A549 (cell line): Measurements from ENCODE around the gene ZMYND8. TPM values are rescaled to one million over a fixed set of nuclear protein-coding genes. Genes with fewer than 3 reads are reported as not detected.

Source experiments
- ATAC-seq, 2 experiments: fragments of 200-7000 bp in 1 of 2; fragments of >200 bp in 1 of 2; cut with Nextera tagmentation in 1 of 2; cut with Tn5 transposase in 1 of 2; 3 replicates each; pipeline versions ENCODE4 v1.8.0 to v1.9.1; 2018 to 2020; ENCODE audit warnings: mild to moderate bottlenecking in 1 of 2, moderate library complexity in 1 of 2
- CTCF ChIA-PET: fragments of 300-600 bp; sonication (Branson Sonifier 250); formaldehyde crosslinking; extraction: SDS; loops from one replicate; lab custom pipeline; 2021; ENCODE audit warnings: antibody characterized with exemption, inconsistent platforms; lab: Yijun Ruan, JAX
- POLR2A ChIA-PET: fragments of 350-600 bp; formaldehyde crosslinking; extraction: SDS; loops from one replicate; lab custom pipeline; 2021; ENCODE audit warnings: antibody characterized with exemption, inconsistent platforms; lab: Yijun Ruan, JAX
- DNase-seq, 2 experiments: peaks; one replicate each; pipeline versions ENCODE4 v3.0.0 to v3.0.0-alpha.2; 2011 to 2016; ENCODE audit warnings: low read depth in 1 of 2, low spot score in 1 of 2
- FAIRE-seq: peaks from 2 replicates; lab custom pipeline; 2011; peaks lifted over from hg19 to GRCh38; lab: Jason Lieb, UNC
- H3K27ac ChIP-seq, 2 experiments: fragments of >200 bp; sonication (Bioruptor Twin); formaldehyde crosslinking; 3 replicates each; pipeline ENCODE4 v1.5.1; 2016 to 2017
- H3K4me1 ChIP-seq: fragments of >200 bp; sonication (Bioruptor Twin); formaldehyde crosslinking; 3 replicates; pipeline ENCODE4 v1.6.1; 2016
- H3K4me2 ChIP-seq: fragments of >200 bp; sonication (Bioruptor Twin); formaldehyde crosslinking; 3 replicates; pipeline ENCODE4 v1.6.1; 2016
- H3K4me3 ChIP-seq: fragments of >200 bp; sonication (Bioruptor Twin); formaldehyde crosslinking; 3 replicates; pipeline ENCODE4 v1.5.1; 2016
- H3K9me3 ChIP-seq: fragments of >200 bp; sonication (Bioruptor Twin); formaldehyde crosslinking; 3 replicates; pipeline ENCODE4 v1.6.1; 2016
- ELK1 ChIP-seq: fragments of 150-350 bp; IDR thresholded peaks from 2 replicates; pipeline ENCODE4 v1.6.1; 2014; ENCODE audit warnings: low read depth, mild to moderate bottlenecking, low read length
- FOXS1 ChIP-seq: fragments of 250-450 bp; sonication (Bioruptor Pico); IDR thresholded peaks from 2 replicates; pipeline ENCODE4 v1.5.0; 2020; ENCODE audit warnings: mild to moderate bottlenecking, moderate library complexity
- GATA3 ChIP-seq: IDR thresholded peaks from 2 replicates; pipeline ENCODE4 v1.6.1; 2012; ENCODE audit warnings: borderline replicate concordance
- HOXA7 ChIP-seq: fragments of 250-450 bp; sonication (Bioruptor Pico); IDR thresholded peaks from 2 replicates; pipeline ENCODE4 v1.5.0; 2020; ENCODE audit warnings: mild to moderate bottlenecking, moderate library complexity
- HOXB13 ChIP-seq: fragments of 250-450 bp; sonication (Bioruptor Pico); IDR thresholded peaks from 2 replicates; pipeline ENCODE4 v1.5.0; 2020; ENCODE audit warnings: low read depth, mild to moderate bottlenecking, moderate library complexity
- JUN ChIP-seq, 2 experiments: fragments of >200 bp; sonication (Bioruptor Twin); formaldehyde crosslinking; IDR thresholded peaks; 2 replicates in 1 of 2; 3 replicates in 1 of 2; pipeline ENCODE4 v1.6.1; 2016 to 2017
- KDM1A ChIP-seq: fragments of 200-600 bp; sonication (generic); IDR thresholded peaks from 2 replicates; pipeline ENCODE4 v1.6.1; 2016; ENCODE audit warnings: low read depth, mild to moderate bottlenecking
- MAFK ChIP-seq: fragments of 450-650 bp; IDR thresholded peaks from 2 replicates; pipeline ENCODE4 v1.6.1; 2014; ENCODE audit not compliant: partially characterized antibody
- MAZ ChIP-seq: fragments of 150-350 bp; IDR thresholded peaks from 2 replicates; pipeline ENCODE4 v1.6.1; 2014; ENCODE audit warnings: antibody characterized with exemption, low read depth, low read length, borderline replicate concordance
- NPAS2 ChIP-seq: fragments of 250-450 bp; sonication (Bioruptor Pico); IDR thresholded peaks from 2 replicates; pipeline ENCODE4 v1.8.0; 2022; ENCODE audit warnings: mild to moderate bottlenecking, moderate library complexity, borderline replicate concordance
- NR3C1 ChIP-seq: fragments of >200 bp; sonication (Bioruptor Twin); formaldehyde crosslinking; IDR thresholded peaks from 3 replicates; pipeline ENCODE4 v1.6.1; 2017
- PHF8 ChIP-seq: fragments of 200-600 bp; sonication (generic); IDR thresholded peaks from 2 replicates; pipeline ENCODE4 v1.6.1; 2016; ENCODE audit warnings: low read depth, mild to moderate bottlenecking, antibody characterized with exemption, moderate library complexity, borderline replicate concordance
- RCOR1 ChIP-seq: fragments of 150-350 bp; IDR thresholded peaks from 2 replicates; pipeline ENCODE4 v1.6.1; 2014; ENCODE audit warnings: antibody characterized with exemption, low read length, low read depth
- SMC3 ChIP-seq: fragments of >200 bp; sonication (Bioruptor Twin); formaldehyde crosslinking; IDR thresholded peaks from 3 replicates; pipeline ENCODE4 v1.6.1; 2018; ENCODE audit warnings: inconsistent platforms
- USF2 ChIP-seq: fragments of 450-650 bp; IDR thresholded peaks from 2 replicates; pipeline ENCODE4 v1.6.1; 2014; ENCODE audit warnings: antibody characterized with exemption
- ZC3H11A ChIP-seq: fragments of 450-650 bp; IDR thresholded peaks from 2 replicates; pipeline ENCODE4 v1.6.1; 2014; ENCODE audit warnings: antibody characterized with exemption, mild to moderate bottlenecking
- ZNF302 ChIP-seq: fragments of 250-450 bp; sonication (Bioruptor Pico); IDR thresholded peaks from 2 replicates; pipeline ENCODE4 v1.9.0; 2021; ENCODE audit warnings: inconsistent platforms, mild to moderate bottlenecking, moderate library complexity
- WGBS: methylation state at CpG from one replicate; pipeline ENCODE4 v1.1.6; 2017; ENCODE audit errors: missing lambda C conversion rate; 5-methylcytosine and 5-hydroxymethylcytosine counted together
- polyA plus RNA-seq, 4 experiments: library from polyadenylated mRNA; depleted of rRNA in 3 of 4; stranded (reverse); fragments of >200 nt; fragmentation: RNase III in 1 of 4; extraction: RNeasy Plus Mini Kit Qiagen cat#74134 plus additional on column Dnase treatment in 1 of 4; gene quantifications; 2 replicates in 3 of 4; 3 replicates in 1 of 4; pipeline ENCODE4 v1.2.3, GENCODE V29; 2011 to 2017
- TF ChIP-seq, protein P1 (sequence below): fragments of >200 bp; sonication (Bioruptor Twin); formaldehyde crosslinking; IDR thresholded peaks from 3 replicates; pipeline ENCODE4 v1.5.1; 2016
- TF ChIP-seq, protein P2 (sequence below): IDR thresholded peaks from 2 replicates; pipeline ENCODE4 v1.6.1; 2012
- TF ChIP-seq, protein P3 (sequence below): IDR thresholded peaks from 2 replicates; pipeline ENCODE4 v1.6.1; 2012; ENCODE audit warnings: low read depth, borderline replicate concordance

ZMYND8 gene
- polyA plus RNA-seq, 2 of the 4 experiments (the other 2 are of a cell fraction): 10.4 to 24.9 TPM

DNA sequence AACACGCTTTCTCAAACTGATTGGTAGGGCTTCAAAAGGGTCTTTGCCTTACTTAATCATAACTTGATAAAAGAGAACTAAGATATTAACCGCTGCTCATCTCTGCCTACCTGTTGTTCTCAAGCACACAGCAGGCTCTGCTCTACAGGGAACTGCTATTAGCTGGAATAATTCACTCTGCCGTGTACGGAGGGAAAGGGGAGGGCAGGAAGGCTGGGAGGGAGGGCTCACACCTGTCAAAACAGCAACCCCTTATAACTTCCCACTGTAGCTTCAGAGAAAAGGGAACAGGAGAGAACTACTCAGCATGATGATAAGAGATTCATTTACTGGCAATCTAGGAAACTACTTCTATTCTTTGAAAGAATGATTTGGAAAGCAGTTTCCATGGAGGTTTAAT lies 75.1 kb downstream of the ZMYND8 start:
- WGBS: 89% methylated on average over 4 of the region's 4 CpGs
- TF ChIP-seq MAFK (no peak), MAZ (no peak), SMC3 (no peak), NR3C1 (no peak), ELK1 (no peak), KDM1A (no peak)
- H3K9me3 ChIP-seq: no peaks in the 10 kb centered on the region
- no peak overlapping the region for H3K4me3 ChIP-seq
- no peak for DNase-seq
- H3K4me1 ChIP-seq: peaks cover 31% of the 10 kb centered on the region
- no peak for ATAC-seq
- peak overlapping the region in 1 of 2 experiments; percentile 93; a peak in 3 of 6 replicates for H3K27ac ChIP-seq
- no peak for FAIRE-seq
- ChIA-PET CTCF (interaction anchor here (0.8 to 14.7 kb wide), 4 partner anchors 8 to 102 kb away, joined by 3 to 684 read pairs (median 19); no protein-coding TSS in a partner anchor), POLR2A (no interaction called here)
- H3K4me2 ChIP-seq: no peak overlapping the region

GRCh38 chr20:47280668-47281067 lies 75.8 kb downstream of the ZMYND8 start:
- ChIA-PET CTCF (interaction anchor here (0.5 to 14.7 kb wide), 4 partner anchors 7 to 276 kb away, joined by 3 to 684 read pairs (median 20); no protein-coding TSS in a partner anchor), POLR2A (no interaction called here)
- ATAC-seq: no peak
- no peak for FAIRE-seq
- Histone ChIP-seq H3K4me3 (no peak overlapping the region), H3K4me1 (peaks cover 38% of the 10 kb centered on the region), H3K4me2 (no peak overlapping the region), H3K9me3 (no peaks in the 10 kb centered on the region), H3K27ac (peak overlapping the region in 1 of 2 experiments; percentile 93; a peak in 3 of 6 replicates)
- TF ChIP-seq MAFK (no peak), HOXB13 (CRISPR knock-in tag) (no peak), JUN (IDR thresholded peaks at IDR 0.05) (no peak), KDM1A (no peak), HOXA7 (CRISPR knock-in tag) (no peak), PHF8 (no peak), FOXS1 (no peak), ZNF302 (CRISPR knock-in tag) (no peak), USF2 (no peak), ELK1 (no peak), ZC3H11A (no peak), RCOR1 (no peak), NPAS2 (CRISPR knock-in tag) (no peak), GATA3 (no peak)
- TF ChIP-seq, protein P1, sequence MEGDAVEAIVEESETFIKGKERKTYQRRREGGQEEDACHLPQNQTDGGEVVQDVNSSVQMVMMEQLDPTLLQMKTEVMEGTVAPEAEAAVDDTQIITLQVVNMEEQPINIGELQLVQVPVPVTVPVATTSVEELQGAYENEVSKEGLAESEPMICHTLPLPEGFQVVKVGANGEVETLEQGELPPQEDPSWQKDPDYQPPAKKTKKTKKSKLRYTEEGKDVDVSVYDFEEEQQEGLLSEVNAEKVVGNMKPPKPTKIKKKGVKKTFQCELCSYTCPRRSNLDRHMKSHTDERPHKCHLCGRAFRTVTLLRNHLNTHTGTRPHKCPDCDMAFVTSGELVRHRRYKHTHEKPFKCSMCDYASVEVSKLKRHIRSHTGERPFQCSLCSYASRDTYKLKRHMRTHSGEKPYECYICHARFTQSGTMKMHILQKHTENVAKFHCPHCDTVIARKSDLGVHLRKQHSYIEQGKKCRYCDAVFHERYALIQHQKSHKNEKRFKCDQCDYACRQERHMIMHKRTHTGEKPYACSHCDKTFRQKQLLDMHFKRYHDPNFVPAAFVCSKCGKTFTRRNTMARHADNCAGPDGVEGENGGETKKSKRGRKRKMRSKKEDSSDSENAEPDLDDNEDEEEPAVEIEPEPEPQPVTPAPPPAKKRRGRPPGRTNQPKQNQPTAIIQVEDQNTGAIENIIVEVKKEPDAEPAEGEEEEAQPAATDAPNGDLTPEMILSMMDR: no peak
- TF ChIP-seq, protein P2, sequence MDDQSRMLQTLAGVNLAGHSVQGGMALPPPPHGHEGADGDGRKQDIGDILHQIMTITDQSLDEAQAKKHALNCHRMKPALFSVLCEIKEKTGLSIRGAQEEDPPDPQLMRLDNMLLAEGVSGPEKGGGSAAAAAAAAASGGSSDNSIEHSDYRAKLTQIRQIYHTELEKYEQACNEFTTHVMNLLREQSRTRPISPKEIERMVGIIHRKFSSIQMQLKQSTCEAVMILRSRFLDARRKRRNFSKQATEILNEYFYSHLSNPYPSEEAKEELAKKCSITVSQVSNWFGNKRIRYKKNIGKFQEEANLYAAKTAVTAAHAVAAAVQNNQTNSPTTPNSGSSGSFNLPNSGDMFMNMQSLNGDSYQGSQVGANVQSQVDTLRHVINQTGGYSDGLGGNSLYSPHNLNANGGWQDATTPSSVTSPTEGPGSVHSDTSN: no peak
- TF ChIP-seq, protein P3, sequence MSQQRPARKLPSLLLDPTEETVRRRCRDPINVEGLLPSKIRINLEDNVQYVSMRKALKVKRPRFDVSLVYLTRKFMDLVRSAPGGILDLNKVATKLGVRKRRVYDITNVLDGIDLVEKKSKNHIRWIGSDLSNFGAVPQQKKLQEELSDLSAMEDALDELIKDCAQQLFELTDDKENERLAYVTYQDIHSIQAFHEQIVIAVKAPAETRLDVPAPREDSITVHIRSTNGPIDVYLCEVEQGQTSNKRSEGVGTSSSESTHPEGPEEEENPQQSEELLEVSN: no peak
- 92% methylated on average over 3 of the region's 3 CpGs for WGBS
- DNase-seq: no peak
